HUES48 (cell line): Measurements from ENCODE around the gene DCLRE1A.

Experiments
- H3K27ac ChIP-seq: one replicate; pipeline ENCODE4 v1.7.0; 2013; ENCODE audit warnings: low read depth, low read length, inconsistent platforms
- H3K27me3 ChIP-seq: 2 replicates; pipeline ENCODE4 v1.6.1; 2013; ENCODE audit warnings: mild to moderate bottlenecking, low read length; ENCODE audit not compliant: control insufficient read depth, insufficient read depth
- H3K36me3 ChIP-seq: 2 replicates; pipeline ENCODE4 v1.6.1; 2013; ENCODE audit warnings: low read length; ENCODE audit not compliant: control insufficient read depth, insufficient read depth
- H3K4me1 ChIP-seq: 2 replicates; pipeline ENCODE4 v1.6.1; 2013; ENCODE audit warnings: mild to moderate bottlenecking, low read length; ENCODE audit not compliant: control insufficient read depth, insufficient read depth
- H3K4me3 ChIP-seq: 2 replicates; pipeline ENCODE4 v1.5.1; 2013; ENCODE audit warnings: mild to moderate bottlenecking, low read depth, low read length
- H3K9ac ChIP-seq: 2 replicates; pipeline ENCODE4 v1.6.1; 2013; ENCODE audit warnings: mild to moderate bottlenecking, low read depth, low read length, moderate library complexity
- H3K9me3 ChIP-seq: 2 replicates; pipeline ENCODE4 v1.6.1; 2013; ENCODE audit warnings: low read length; ENCODE audit not compliant: control insufficient read depth, insufficient read depth

DCLRE1A gene

GRCh38 chr10:113880236-113880635 is 26.4 kb upstream of the DCLRE1A start:
- H3K4me1 ChIP-seq = no peaks in the 10 kb centered on the region
- no peak overlapping the region for H3K4me3 ChIP-seq
- no peaks in the 10 kb centered on the region for H3K9me3 ChIP-seq
- no peaks in the 10 kb centered on the region for H3K27me3 ChIP-seq
- H3K36me3 ChIP-seq = peaks cover 46% of the 10 kb centered on the region
- no peak overlapping the region for H3K9ac ChIP-seq
- no peak overlapping the region for H3K27ac ChIP-seq

GRCh38 chr10:113879691-113880090 is 25.8 kb upstream of the DCLRE1A start:
- Histone ChIP-seq H3K9me3 (no peaks in the 10 kb centered on the region), H3K4me3 (no peak overlapping the region), H3K27me3 (no peaks in the 10 kb centered on the region), H3K27ac (no peak overlapping the region), H3K9ac (no peak overlapping the region), H3K36me3 (peaks cover 43% of the 10 kb centered on the region), H3K4me1 (no peaks in the 10 kb centered on the region)

- Histone ChIP-seq H3K36me3 (peaks cover 40% of the 10 kb centered on the region; the same call in 1 of the 2 replicates), H3K27ac (no peak overlapping the region), H3K4me3 (no peak overlapping the region), H3K9me3 (no peaks in the 10 kb centered on the region), H3K27me3 (no peaks in the 10 kb centered on the region), H3K9ac (no peak overlapping the region), H3K4me1 (no peaks in the 10 kb centered on the region)
Observed at GRCh38 chr10:113876461-113876860, 22.6 kb upstream of the DCLRE1A start.

GRCh38 chr10:113875212-113875611 is 21.3 kb upstream of the DCLRE1A start:
- no peak overlapping the region for H3K4me3 ChIP-seq
- no peaks in the 10 kb centered on the region for H3K4me1 ChIP-seq
- H3K36me3 ChIP-seq = peaks cover 33% of the 10 kb centered on the region; the same call in 1 of the 2 replicates
- H3K27ac ChIP-seq = no peak overlapping the region
- H3K9ac ChIP-seq = no peak overlapping the region
- no peaks in the 10 kb centered on the region for H3K9me3 ChIP-seq
- H3K27me3 ChIP-seq = no peaks in the 10 kb centered on the region

GRCh38 chr10:113872139-113873030 is 18.5 kb upstream of the DCLRE1A start:
- peaks cover 26% of the 10 kb centered on the region; the same call in 1 of the 2 replicates for H3K36me3 ChIP-seq
- no peaks in the 10 kb centered on the region for H3K27me3 ChIP-seq
- no peak overlapping the region for H3K4me3 ChIP-seq
- H3K4me1 ChIP-seq = no peaks in the 10 kb centered on the region
- no peaks in the 10 kb centered on the region for H3K9me3 ChIP-seq
- no peak overlapping the region for H3K9ac ChIP-seq
- no peak overlapping the region for H3K27ac ChIP-seq

GRCh38 chr10:113869789-113870188 is 15.9 kb upstream of the DCLRE1A start:
- Histone ChIP-seq H3K36me3 (peaks cover 26% of the 10 kb centered on the region; the same call in 1 of the 2 replicates), H3K9me3 (no peaks in the 10 kb centered on the region), H3K27me3 (no peaks in the 10 kb centered on the region), H3K27ac (no peak overlapping the region), H3K9ac (no peak overlapping the region), H3K4me3 (no peak overlapping the region), H3K4me1 (no peaks in the 10 kb centered on the region)

GRCh38 chr10:113867904-113868303 is 14.0 kb upstream of the DCLRE1A start:
- H3K27ac ChIP-seq = no peak overlapping the region
- H3K4me3 ChIP-seq = no peak overlapping the region
- peaks cover 39% of the 10 kb centered on the region for H3K36me3 ChIP-seq
- H3K9me3 ChIP-seq = no peaks in the 10 kb centered on the region
- H3K27me3 ChIP-seq = no peaks in the 10 kb centered on the region
- no peaks in the 10 kb centered on the region for H3K4me1 ChIP-seq
- H3K9ac ChIP-seq = no peak overlapping the region

GRCh38 chr10:113866551-113867394 is 12.9 kb upstream of the DCLRE1A start:
- no peaks in the 10 kb centered on the region for H3K4me1 ChIP-seq
- H3K9me3 ChIP-seq = no peaks in the 10 kb centered on the region
- no peak overlapping the region for H3K9ac ChIP-seq
- no peaks in the 10 kb centered on the region for H3K27me3 ChIP-seq
- no peak overlapping the region for H3K4me3 ChIP-seq
- no peak overlapping the region for H3K27ac ChIP-seq
- H3K36me3 ChIP-seq = peaks cover 47% of the 10 kb centered on the region

GRCh38 chr10:113865901-113866300 is 12.0 kb upstream of the DCLRE1A start:
- no peaks in the 10 kb centered on the region for H3K4me1 ChIP-seq
- H3K9me3 ChIP-seq = no peaks in the 10 kb centered on the region
- no peaks in the 10 kb centered on the region for H3K27me3 ChIP-seq
- no peak overlapping the region for H3K4me3 ChIP-seq
- H3K27ac ChIP-seq = no peak overlapping the region
- peaks cover 53% of the 10 kb centered on the region for H3K36me3 ChIP-seq
- no peak overlapping the region for H3K9ac ChIP-seq

- Histone ChIP-seq H3K36me3 (peaks cover 61% of the 10 kb centered on the region), H3K4me3 (no peak overlapping the region), H3K9ac (no peak overlapping the region), H3K27ac (no peak overlapping the region), H3K27me3 (no peaks in the 10 kb centered on the region), H3K4me1 (peaks cover 16% of the 10 kb centered on the region), H3K9me3 (no peaks in the 10 kb centered on the region)
Observed at GRCh38 chr10:113859261-113859660, 5.4 kb upstream of the DCLRE1A start.

- H3K27ac ChIP-seq = no peak overlapping the region
- peaks cover 54% of the 10 kb centered on the region for H3K36me3 ChIP-seq
- peaks cover 18% of the 10 kb centered on the region for H3K4me1 ChIP-seq
- no peaks in the 10 kb centered on the region for H3K27me3 ChIP-seq
- no peaks in the 10 kb centered on the region for H3K9me3 ChIP-seq
- H3K4me3 ChIP-seq = no peak overlapping the region
- H3K9ac ChIP-seq = no peak overlapping the region
Observed at GRCh38 chr10:113858541-113858940, 4.7 kb upstream of the DCLRE1A start.
